HG02610 (cell line): Measurements from ENCODE around the gene MUS81.

Experiments
- ATAC-seq: cut with Tn5 transposase; IDR thresholded peaks from one replicate; pipeline ENCODE4 v1.9.1; 2021; ENCODE audit warnings: mild to moderate bottlenecking, moderate library complexity; ENCODE audit not compliant: unreplicated experiment

The MUS81 gene

GRCh38 chr11:65872586-65873317 is 12.5 kb downstream of the MUS81 start, which contains the start of gene EFEMP2:
Gene EFEMP2, minus strand, starts transcription at chr11:65872800. Its CDS starts 446 bp downstream, at chr11:65872354.
- ATAC-seq, result no peak

- ATAC-seq, result peak; percentile 75
Measured at GRCh38 chr11:65873318-65874156, 13.3 kb downstream of the MUS81 start.

- ATAC-seq, result no peak
Measured at GRCh38 chr11:65879617-65880016, 19.4 kb downstream of the MUS81 start, which contains the start of gene CTSW. Gene CTSW, plus strand, starts transcription at chr11:65879837. Its CDS starts 18 bp downstream, at chr11:65879855.

GRCh38 chr11:65880027-65880426 is 19.8 kb downstream of the MUS81 start:
- ATAC-seq, result no peak

GRCh38 chr11:65880844-65881421 is 20.7 kb downstream of the MUS81 start:
- ATAC-seq, result no peak

GRCh38 chr11:65882120-65883057 is 22.2 kb downstream of the MUS81 start:
- ATAC-seq, result no peak

GRCh38 chr11:65883058-65883761 is 23.0 kb downstream of the MUS81 start:
- no peak for ATAC-seq

GRCh38 chr11:65883786-65884715 is 23.8 kb downstream of the MUS81 start:
- ATAC-seq, result no peak

GRCh38 chr11:65884716-65885092 is 24.5 kb downstream of the MUS81 start:
- no peak for ATAC-seq

- no peak for ATAC-seq
Measured at GRCh38 chr11:65885231-65885630, 25.0 kb downstream of the MUS81 start.

- ATAC-seq, result no peak
Measured at GRCh38 chr11:65885808-65886536, 25.7 kb downstream of the MUS81 start.

GRCh38 chr11:65886826-65887722 is 26.8 kb downstream of the MUS81 start:
- ATAC-seq, result no peak

- ATAC-seq, result no peak
Measured at GRCh38 chr11:65887723-65888162, 27.5 kb downstream of the MUS81 start.

- peak; percentile 36 for ATAC-seq
Measured at GRCh38 chr11:65888163-65888814, 28.1 kb downstream of the MUS81 start, which contains the start of gene FIBP. Gene FIBP, minus strand, starts transcription at chr11:65888471. Its CDS starts 53 bp downstream, at chr11:65888418.

- ATAC-seq, result peak; percentile 62
Measured at GRCh38 chr11:65890324-65891218, 30.3 kb downstream of the MUS81 start, which contains the start of gene CCDC85B. Gene CCDC85B, plus strand, starts transcription at chr11:65890673. Its CDS starts 111 bp downstream, at chr11:65890784.
